Smooth muscle cell of the brain vasculature (primary cell): ENCODE results near the gene EFNA5.
A peak's percentile ranks its signal among the peaks of the same experiment; 100 is the strongest.

Source experiments
- DNase-seq: peaks from one replicate; pipeline ENCODE4 v3.0.0-alpha.2; 2012; ENCODE audit warnings: low read depth, low spot score

EFNA5 gene

DNA sequence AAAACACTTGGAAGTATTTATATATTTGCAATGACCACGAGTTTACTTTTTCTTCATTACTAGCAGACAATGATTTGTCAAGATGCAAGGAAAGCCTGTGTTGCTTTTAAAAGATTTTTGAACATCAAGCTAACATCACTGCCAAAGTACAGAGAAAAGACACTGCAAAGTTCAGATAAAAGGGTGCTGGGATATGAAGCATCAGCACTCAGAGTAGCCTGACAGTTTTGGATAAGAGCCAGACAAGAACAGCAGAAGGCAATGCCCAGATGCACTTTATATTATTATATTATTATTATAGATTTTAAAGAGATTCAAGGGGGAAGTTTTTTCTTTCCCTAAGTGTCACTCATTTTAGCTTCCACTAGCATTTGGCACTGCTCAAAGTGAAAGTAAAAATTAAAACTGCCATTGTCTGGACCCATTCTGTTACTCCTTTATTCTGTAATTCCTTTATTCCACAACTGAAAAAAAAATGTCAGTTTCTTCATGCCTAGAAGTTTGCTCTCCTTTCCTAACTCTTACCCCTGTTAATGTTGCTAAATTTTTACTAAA lies 240.6 kb downstream of the EFNA5 start:
- DNase-seq = no peak

GRCh38 chr5:107428303-107428813 lies 242.4 kb downstream of the EFNA5 start:
- DNase-seq = no peak

- no peak for DNase-seq
Measured at GRCh38 chr5:107426872-107427271, 243.9 kb downstream of the EFNA5 start.

- no peak for DNase-seq
Measured at GRCh38 chr5:107426209-107426608, 244.5 kb downstream of the EFNA5 start.

DNA sequence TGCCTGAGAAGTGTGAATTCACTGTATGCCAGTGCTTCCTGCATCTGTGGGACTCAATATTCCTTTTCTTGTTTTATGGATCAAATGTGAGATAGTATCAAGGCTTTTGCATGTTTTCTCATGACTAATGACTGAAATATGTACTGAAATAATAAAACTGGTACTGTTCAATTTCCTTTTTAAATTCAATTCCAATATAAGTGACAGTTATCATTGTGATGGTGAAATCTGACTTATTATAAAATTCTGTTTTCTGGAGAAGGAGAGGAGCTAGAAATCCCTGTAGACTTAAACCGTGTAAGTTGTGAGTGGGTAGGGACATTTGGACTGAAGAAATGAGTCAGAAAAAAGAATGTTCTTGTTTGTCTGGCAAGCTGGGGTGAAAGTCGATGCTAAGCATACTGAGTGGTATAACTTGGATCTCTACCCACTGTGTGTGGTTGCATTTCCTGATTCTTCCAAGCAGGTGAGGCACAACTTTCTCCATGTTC lies 245.2 kb downstream of the EFNA5 start:
- DNase-seq = peak; percentile 51

DNA sequence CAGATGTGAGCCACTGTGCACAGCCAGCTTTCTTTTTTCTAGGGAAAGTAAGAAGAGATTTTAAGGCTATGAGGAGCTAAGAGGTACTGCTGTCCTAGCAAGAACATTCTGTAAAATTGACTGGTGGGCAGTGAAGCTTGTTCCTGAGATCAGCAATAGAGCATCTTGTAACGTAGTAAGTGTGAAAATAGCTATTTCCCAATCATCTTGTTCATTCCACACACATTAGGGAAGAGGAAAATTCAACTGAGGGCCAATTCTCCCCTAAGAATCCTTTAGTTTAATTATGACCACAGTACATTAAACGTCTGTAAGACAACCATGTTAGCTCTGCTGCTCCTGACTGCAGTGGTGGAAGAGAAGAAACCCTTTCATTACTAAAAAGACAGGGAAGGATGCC lies 246.2 kb downstream of the EFNA5 start:
- DNase-seq = no peak

DNA sequence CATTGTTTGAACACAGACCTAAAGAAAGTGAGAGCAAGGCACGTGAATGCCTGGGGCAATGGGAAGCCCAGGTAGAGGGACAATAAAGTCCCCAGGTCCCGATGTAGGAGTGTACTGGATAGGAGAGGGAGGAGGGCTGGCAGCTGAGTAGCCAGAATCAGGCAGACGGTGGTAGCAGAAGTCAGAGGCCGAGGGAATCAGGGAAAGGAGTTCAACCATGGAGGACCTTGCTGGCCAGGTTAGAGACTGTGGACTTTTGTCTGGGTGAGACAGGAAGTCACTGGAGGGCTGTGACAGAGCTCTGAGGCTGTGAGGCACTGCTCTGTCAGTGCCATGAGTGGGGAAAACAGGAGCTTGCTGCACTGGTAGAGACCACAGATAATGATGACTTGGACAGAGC lies 248.2 kb downstream of the EFNA5 start:
- no peak for DNase-seq

GRCh38 chr5:107419498-107419897 lies 251.2 kb downstream of the EFNA5 start:
- DNase-seq = no peak

DNA sequence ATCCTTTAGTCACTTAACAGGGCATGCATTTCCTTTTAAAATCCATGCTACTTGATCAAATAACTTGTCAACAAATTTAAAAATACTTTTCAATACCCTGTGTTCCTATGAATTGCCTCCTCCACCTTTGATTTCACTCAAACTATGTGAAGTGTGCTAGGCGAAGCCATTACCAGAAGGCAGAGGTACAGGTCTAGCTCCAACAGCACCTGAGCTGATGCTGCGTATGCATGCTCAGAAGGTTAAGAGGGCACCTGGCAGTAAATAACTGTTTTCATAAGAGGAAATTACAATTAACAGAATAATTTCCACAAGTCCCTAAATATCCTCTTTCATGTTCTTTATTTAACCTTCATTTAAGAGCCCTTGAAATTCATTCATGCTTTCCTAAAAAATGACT lies 251.8 kb downstream of the EFNA5 start:
- DNase-seq = no peak

- DNase-seq = no peak
Measured at GRCh38 chr5:107418071-107418470, 252.7 kb downstream of the EFNA5 start.

- no peak for DNase-seq
Measured at GRCh38 chr5:107415762-107416161, 255.0 kb downstream of the EFNA5 start.

GRCh38 chr5:107414802-107415201 lies 255.9 kb downstream of the EFNA5 start:
- DNase-seq = no peak

DNA sequence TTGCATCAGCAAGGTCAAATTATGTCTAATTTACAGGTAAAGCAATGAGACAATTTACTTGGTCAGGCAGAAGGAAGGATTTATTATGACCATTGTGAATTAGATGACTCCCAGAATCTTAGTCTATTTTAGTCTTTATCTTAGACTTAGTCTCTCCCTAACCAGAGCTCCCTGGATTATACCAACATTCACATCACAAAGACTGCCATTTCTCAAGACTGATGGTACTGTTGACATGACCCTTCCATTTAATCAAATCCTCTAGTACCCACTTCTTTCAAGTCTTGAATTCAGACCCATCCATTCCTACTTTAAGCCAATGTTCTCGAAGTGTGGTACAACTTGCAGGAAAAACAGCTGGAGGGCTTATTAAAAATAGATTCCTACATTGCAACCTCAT lies 257.0 kb downstream of the EFNA5 start:
- no peak for DNase-seq

DNA sequence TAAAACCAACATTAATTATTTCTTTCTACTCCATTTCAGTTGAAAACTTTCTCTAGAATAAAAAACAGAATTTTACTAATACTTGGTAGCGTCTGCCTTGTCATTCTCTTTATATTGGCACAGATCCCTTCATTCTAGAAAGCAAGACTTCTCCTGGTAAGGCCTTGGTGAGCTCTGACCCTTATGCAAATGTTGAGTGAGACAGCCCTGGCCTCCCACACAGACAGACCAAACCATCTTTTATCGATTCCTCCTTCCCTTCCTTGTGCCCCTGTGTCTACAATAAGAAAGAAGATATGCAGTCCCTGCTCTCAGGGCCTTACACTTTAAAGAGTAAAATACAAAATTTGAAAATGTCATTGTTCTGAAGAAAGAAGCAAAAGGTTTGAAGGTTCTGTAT lies 262.2 kb downstream of the EFNA5 start:
- no peak for DNase-seq

DNA sequence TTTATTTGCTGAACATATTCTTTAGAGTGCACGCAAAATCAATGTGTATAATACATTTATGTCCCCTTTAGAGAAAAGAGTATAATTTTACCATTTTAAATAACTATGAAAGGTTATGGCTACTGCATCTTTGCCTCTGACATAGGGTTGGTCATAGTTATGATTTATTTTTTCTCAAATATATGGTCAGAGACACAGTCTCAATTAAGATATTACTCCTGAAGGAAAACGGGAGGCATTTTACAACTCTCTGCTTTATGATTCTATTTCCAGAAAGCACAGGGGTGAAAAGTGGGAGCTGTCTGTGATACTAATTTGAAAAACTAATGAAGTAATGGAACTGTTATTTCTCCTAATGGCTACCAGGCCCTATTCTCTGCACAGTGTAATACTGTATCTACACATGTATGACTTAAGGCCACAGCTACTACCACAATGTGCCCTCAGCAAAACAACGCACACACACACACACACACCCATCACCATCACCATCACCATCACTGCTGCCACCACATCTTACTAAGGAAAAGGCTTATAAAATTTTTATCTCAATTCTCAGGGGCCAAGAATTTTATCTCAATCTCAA lies 262.9 kb downstream of the EFNA5 start:
- DNase-seq = no peak

DNA sequence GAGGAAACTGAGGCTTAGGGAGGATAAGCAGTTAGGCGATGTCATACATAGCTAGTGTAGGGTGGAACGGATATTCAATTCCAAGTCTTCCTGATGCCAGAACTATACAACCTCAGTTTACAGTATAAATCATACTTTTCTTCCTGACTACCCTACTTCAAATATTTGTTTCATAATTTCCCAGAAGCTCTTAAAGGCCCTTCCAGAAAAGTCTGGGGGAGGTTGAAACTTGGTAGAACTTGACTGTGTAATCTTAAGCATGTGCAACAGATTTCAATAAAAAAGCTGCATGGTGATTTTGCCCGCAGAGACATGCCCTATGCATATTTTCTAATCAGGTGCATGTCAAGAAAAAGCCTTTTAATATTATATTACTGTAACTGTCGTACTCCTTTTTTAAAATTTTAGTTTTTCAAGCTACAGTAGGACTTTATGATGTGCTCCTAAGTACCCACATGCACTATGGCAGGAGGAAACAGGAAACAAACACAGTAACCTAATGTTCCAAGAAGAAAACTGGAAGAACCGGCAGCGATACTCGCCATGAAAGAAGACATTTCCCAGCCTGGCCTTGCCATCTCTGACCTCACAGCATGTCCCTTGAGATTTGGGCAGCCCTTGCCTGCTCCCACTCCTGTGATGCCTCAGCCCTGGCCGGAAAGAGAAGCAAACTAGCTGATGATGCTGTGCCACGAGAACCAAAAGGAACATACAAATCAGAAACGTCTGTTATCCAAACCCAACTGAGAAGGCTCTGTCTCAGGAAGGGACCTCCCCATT lies 266.0 kb downstream of the EFNA5 start:
- no peak for DNase-seq

DNA sequence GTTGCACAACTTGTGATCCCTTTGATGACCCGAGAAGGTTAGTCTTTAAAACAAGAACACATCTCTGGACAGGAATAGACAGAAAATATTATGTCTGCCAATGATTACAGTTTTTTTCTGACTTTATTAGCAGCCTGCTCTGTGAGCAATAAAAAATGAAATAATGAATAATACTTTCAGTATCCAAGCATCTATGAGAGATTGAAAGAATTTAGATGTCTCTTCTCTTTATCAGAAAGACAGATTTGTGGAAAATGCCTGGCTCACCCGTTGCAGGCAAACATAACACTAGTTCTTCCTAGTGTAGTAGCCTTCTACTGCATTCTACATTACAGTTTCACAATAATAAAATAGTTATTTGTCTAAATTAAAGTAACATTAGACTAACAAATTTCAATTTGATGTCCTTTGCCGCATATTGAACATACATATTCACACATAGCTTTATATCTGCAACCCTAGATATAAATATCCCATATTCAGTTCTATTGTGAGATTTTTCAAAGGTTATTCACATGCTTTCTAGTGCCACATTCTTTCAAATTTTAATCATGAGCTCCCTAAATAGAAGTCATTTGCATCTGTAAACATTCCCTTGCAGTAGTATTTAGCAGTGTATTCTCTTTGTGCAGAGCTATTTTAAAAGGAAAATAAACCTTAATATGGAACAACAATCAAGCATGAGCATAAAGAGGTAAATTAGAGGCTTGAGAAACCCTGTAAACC lies 267.3 kb downstream of the EFNA5 start:
- DNase-seq = no peak

DNA sequence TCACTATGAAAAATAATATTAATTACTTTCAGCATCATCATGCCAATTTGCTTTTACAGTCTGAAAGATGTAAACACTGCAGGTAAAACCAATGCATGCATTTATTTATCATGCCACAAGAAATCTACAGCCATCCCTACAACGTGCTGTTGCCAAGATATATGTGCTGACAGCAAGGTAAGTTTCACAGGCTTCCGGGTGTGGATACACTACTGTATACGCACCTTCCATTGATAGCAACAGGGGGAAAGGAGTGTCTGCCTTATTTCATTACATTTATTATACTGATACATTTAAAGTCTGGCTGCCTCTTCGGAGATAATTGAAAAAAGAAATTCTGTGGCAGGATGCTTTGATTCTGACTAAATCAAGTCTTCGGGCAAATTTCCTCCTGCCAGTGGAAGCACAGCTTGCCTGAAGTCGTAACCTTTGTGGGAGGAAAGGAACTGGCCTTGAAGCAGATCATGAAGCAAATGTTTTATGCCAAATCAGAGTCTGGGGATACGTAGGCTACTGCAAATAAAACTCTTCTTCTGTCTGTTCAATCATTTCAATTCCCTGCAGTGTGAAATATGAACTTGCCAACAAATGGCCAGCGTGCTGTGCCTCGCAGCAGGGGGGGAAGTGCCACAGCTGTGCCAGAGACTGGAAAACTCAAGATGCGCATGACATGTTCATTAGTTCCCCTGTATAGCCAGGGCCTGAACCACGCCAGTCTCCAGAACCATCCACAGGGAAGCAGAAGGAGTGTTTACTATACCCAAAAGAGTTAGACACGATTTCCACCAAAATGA lies 268.1 kb downstream of the EFNA5 start:
- no peak for DNase-seq

- DNase-seq = no peak
Measured at GRCh38 chr5:107401470-107402122, 269.1 kb downstream of the EFNA5 start.

DNA sequence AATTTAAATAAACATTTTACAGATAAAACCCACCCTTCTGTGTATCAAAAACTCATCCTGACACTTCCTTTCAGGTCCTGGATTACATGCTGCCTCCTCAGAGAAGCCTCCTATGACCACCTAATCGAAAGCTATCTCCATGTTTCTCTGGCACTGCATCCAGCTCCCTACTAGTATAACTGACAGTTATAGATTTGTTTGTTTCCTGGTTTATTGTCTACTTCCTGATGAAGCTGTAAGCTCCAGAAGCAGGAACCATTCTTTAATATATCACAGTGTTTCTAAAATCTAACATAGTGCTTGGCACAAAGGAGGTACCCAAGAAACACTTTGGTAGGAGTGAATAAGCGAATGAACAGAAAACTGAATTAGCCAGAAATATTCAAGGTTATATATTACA lies 270.4 kb downstream of the EFNA5 start:
- no peak for DNase-seq

GRCh38 chr5:107398703-107399102 lies 272.0 kb downstream of the EFNA5 start:
- DNase-seq = no peak
